Parathyroid adenoma (tissue), 2 donors: Measurements from ENCODE around the gene MYLK.
A peak's percentile ranks its signal among the peaks of the same experiment; 100 is the strongest.
"Not testable (repeated sequence)": the region's sequence is repeated elsewhere in the genome, so short reads cannot be mapped to it uniquely, and the experiment has no call there.

ENCODE experiments used
- H2AFZ ChIP-seq: fragments of 300-600 bp; sonication (generic); one replicate; pipeline ENCODE4 v1.7.0; 2017; ENCODE audit warnings: antibody characterized with exemption, mild to moderate bottlenecking
- H3K27ac ChIP-seq: fragments of 300-600 bp; sonication (generic); one replicate; pipeline ENCODE4 v1.7.0; 2017
- H3K27me3 ChIP-seq: fragments of 300-600 bp; sonication (generic); one replicate; pipeline ENCODE4 v1.7.0; 2017; ENCODE audit warnings: low read length; ENCODE audit not compliant: control insufficient read depth, insufficient read depth
- H3K36me3 ChIP-seq: fragments of 300-600 bp; sonication (generic); one replicate; pipeline ENCODE4 v1.7.0; 2017; ENCODE audit warnings: low read length; ENCODE audit not compliant: control insufficient read depth, insufficient read depth
- H3K4me1 ChIP-seq: fragments of 300-600 bp; sonication (generic); one replicate; pipeline ENCODE4 v1.7.0; 2017; ENCODE audit warnings: control low read depth
- H3K4me2 ChIP-seq: fragments of 300-600 bp; sonication (generic); one replicate; pipeline ENCODE4 v1.7.0; 2017; ENCODE audit warnings: low read length
- H3K4me3 ChIP-seq: fragments of 300-600 bp; sonication (generic); one replicate; pipeline ENCODE4 v1.7.0; 2017; ENCODE audit warnings: low read depth, low read length
- H3K79me2 ChIP-seq: fragments of 300-600 bp; sonication (generic); one replicate; pipeline ENCODE4 v1.7.0; 2017; ENCODE audit warnings: control low read depth
- H3K9ac ChIP-seq: fragments of 300-600 bp; sonication (generic); one replicate; pipeline ENCODE4 v1.7.0; 2017; ENCODE audit warnings: mild to moderate bottlenecking
- H3K9me3 ChIP-seq: fragments of 300-600 bp; sonication (generic); one replicate; pipeline ENCODE4 v1.7.0; 2017; ENCODE audit warnings: low read length; ENCODE audit not compliant: control insufficient read depth
- TF ChIP-seq, protein P1 (sequence below): fragments of 300-600 bp; sonication (generic); IDR thresholded peaks from one replicate; pipeline ENCODE4 v1.7.0; 2017; ENCODE audit warnings: antibody characterized with exemption, mild to moderate bottlenecking
- donor health status: primary hyperparathyroidism.

Gene MYLK

GRCh38 chr3:123720638-123721037 is 163.5 kb downstream of the MYLK start:
- no peak overlapping the region for H3K27ac ChIP-seq
- TF ChIP-seq, protein P1, sequence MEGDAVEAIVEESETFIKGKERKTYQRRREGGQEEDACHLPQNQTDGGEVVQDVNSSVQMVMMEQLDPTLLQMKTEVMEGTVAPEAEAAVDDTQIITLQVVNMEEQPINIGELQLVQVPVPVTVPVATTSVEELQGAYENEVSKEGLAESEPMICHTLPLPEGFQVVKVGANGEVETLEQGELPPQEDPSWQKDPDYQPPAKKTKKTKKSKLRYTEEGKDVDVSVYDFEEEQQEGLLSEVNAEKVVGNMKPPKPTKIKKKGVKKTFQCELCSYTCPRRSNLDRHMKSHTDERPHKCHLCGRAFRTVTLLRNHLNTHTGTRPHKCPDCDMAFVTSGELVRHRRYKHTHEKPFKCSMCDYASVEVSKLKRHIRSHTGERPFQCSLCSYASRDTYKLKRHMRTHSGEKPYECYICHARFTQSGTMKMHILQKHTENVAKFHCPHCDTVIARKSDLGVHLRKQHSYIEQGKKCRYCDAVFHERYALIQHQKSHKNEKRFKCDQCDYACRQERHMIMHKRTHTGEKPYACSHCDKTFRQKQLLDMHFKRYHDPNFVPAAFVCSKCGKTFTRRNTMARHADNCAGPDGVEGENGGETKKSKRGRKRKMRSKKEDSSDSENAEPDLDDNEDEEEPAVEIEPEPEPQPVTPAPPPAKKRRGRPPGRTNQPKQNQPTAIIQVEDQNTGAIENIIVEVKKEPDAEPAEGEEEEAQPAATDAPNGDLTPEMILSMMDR, result no peak

DNA sequence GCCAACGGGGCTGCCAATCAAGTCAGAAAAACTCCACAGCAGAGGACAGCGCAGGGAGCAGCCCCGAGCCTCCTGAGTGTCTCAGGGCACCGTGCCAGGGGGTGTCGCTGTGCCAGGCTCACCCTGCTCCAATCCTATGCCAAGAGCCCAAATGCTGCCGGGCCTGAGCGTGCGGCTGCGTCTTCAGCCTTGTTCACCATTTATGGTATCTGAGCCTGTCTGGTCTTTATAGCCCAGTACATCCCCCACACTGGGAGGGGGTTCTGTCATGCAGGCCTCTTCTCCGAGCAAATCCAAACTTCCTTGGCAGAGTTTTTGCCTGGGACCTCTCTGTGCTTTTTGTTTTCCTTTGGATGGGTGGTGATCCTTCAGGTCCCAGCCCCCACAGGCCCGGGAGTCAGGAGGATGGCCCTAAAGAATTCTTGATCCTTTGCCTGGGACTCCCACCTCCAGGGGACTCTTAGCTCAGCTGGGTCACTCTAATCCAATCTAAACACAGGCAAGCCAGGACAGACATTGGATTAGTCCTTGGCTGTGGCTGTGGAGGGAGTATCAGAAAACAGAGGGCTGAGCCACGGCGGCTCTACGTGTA is 164.2 kb downstream of the MYLK start:
- no peaks in the 10 kb centered on the region for H3K36me3 ChIP-seq
- H3K9ac ChIP-seq, result no peak overlapping the region
- no peak overlapping the region for H3K4me3 ChIP-seq
- no peak overlapping the region for H3K4me2 ChIP-seq
- no peaks in the 10 kb centered on the region for H3K4me1 ChIP-seq
- TF ChIP-seq, protein P1, result no peak
- no peaks in the 10 kb centered on the region for H3K79me2 ChIP-seq
- H3K27me3 ChIP-seq, result no peaks in the 10 kb centered on the region
- no peak overlapping the region for H2AFZ ChIP-seq
- H3K27ac ChIP-seq, result no peak overlapping the region
- H3K9me3 ChIP-seq, result no peaks in the 10 kb centered on the region

More at GRCh38 chr3:123720638-123721037, 163.5 kb downstream of the MYLK start:
- H3K79me2 ChIP-seq, result no peaks in the 10 kb centered on the region
- H3K4me1 ChIP-seq, result no peaks in the 10 kb centered on the region
- H3K36me3 ChIP-seq, result no peaks in the 10 kb centered on the region
- no peak overlapping the region for H3K9ac ChIP-seq
- no peak overlapping the region for H3K4me3 ChIP-seq
- H3K4me2 ChIP-seq, result no peak overlapping the region
- no peaks in the 10 kb centered on the region for H3K27me3 ChIP-seq
- no peak overlapping the region for H2AFZ ChIP-seq
- H3K9me3 ChIP-seq, result no peaks in the 10 kb centered on the region

GRCh38 chr3:123719061-123719756 is 164.9 kb downstream of the MYLK start:
- H3K27me3 ChIP-seq, H3K9ac ChIP-seq, H3K4me3 ChIP-seq, H3K4me2 ChIP-seq, H3K9me3 ChIP-seq, H2AFZ ChIP-seq, H3K36me3 ChIP-seq, H3K79me2 ChIP-seq, H3K27ac ChIP-seq, H3K4me1 ChIP-seq: not testable (repeated sequence)
- TF ChIP-seq, protein P1, result peak; percentile 63

DNA sequence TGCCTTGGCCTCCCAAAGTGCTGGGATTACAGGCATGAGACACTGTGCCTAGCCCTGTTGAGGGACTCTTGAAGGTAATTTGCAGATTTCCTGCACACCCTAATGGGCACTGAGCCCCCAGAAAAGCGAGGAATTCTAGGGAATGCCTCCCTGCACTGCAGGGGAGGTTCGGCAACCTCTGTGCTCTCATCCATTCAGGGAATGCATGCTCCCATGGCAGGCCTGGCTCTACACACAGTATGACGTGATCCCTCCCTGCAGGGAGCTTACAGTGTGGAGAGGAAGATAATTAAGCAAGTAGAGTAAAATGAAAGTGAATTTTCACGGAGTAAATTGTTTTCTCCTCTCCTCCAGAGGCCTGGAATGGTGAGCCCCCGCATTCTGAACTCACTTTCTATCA is 166.0 kb downstream of the MYLK start:
- TF ChIP-seq, protein P1, result no peak
- no peak overlapping the region for H3K4me2 ChIP-seq
- no peaks in the 10 kb centered on the region for H3K79me2 ChIP-seq
- no peaks in the 10 kb centered on the region for H3K9me3 ChIP-seq
- no peak overlapping the region for H2AFZ ChIP-seq
- no peaks in the 10 kb centered on the region for H3K27me3 ChIP-seq
- H3K27ac ChIP-seq, result no peak overlapping the region
- no peaks in the 10 kb centered on the region for H3K36me3 ChIP-seq
- no peak overlapping the region for H3K4me3 ChIP-seq
- no peak overlapping the region for H3K9ac ChIP-seq
- H3K4me1 ChIP-seq, result no peaks in the 10 kb centered on the region

GRCh38 chr3:123717451-123717850 is 166.7 kb downstream of the MYLK start:
- H3K79me2 ChIP-seq, H3K9ac ChIP-seq, H3K36me3 ChIP-seq, H3K4me1 ChIP-seq, H2AFZ ChIP-seq, H3K9me3 ChIP-seq, H3K4me3 ChIP-seq, H3K27me3 ChIP-seq, H3K4me2 ChIP-seq, H3K27ac ChIP-seq: not testable (repeated sequence)
